ENCODE data around the gene DNAJC1.

DNA sequence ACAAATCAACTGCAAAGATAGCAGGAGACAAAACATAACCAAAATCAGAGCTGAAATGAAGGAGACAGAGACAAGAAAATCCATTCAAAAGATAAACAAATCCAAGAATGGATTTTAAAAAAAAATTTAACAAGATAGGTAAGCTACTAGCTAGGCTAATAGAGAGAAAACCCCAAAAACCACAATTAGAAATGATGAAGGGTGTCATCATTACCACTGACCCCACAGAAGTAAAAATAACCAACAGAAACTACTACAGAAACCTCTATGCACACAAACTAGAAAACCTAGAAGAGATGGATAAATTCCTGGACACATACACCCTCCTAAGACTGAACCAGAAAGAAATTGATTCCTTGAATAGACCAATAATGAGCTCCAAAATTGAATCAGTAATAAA is 117.6 kb downstream of the DNAJC1 start:
- TF ChIP-seq ZNF521 (tag by site-specific recombination; IDR thresholded peaks at IDR 0.05) (no peak), ZNF623 (tag by site-specific recombination; IDR thresholded peaks at IDR 0.05) (no peak), ZNF184 (tag by site-specific recombination; IDR thresholded peaks at IDR 0.05) (no peak), ZNF510 (tag by site-specific recombination; IDR thresholded peaks at IDR 0.05; ENCODE audit: insufficient replicate concordance) (no peak)
